Lung (tissue), 12 donors: ENCODE data around the gene CPZ. TPM values are rescaled to one million over a fixed set of nuclear protein-coding genes. Genes with fewer than 3 reads are reported as not detected.

Experiments used
- ATAC-seq: fragments of 200-7000 bp; cut with Tn5 transposase; one replicate; pipeline ENCODE4 v1.9.1; 2020; ENCODE audit warnings: moderate number of reproducible peaks; ENCODE audit not compliant: insufficient read depth, low FRiP score
- DNase-seq, 3 donors: peaks; one replicate each; pipeline ENCODE4 v3.0.0-alpha.2; 2013 to 2017
- H3K27ac ChIP-seq, 2 donors: one replicate each; pipeline ENCODE4 v1.5.1; 2013; ENCODE audit warnings: mild to moderate bottlenecking in 2 of 2, moderate library complexity in 2 of 2, control low read depth in 1 of 2, inconsistent platforms in 1 of 2, low read depth in 1 of 2, low read length in 1 of 2
- H3K27me3 ChIP-seq, 3 donors: one replicate each; pipeline ENCODE4 v1.5.1; 2013; ENCODE audit warnings: low read length in 2 of 3; ENCODE audit not compliant: control insufficient read depth in 3 of 3, insufficient read depth in 3 of 3
- H3K36me3 ChIP-seq, 4 donors: one replicate each; pipeline ENCODE4 v1.5.1; 2013; ENCODE audit warnings: low read length in 4 of 4, mild to moderate bottlenecking in 1 of 4, moderate library complexity in 1 of 4; ENCODE audit not compliant: control insufficient read depth in 4 of 4, insufficient read depth in 4 of 4
- H3K4me1 ChIP-seq, 5 donors: one replicate each; pipeline ENCODE4 v1.5.1; 2013; ENCODE audit warnings: low read length in 5 of 5, mild to moderate bottlenecking in 2 of 5, moderate library complexity in 1 of 5; ENCODE audit not compliant: control insufficient read depth in 5 of 5, insufficient read depth in 5 of 5
- H3K4me3 ChIP-seq: one replicate; pipeline ENCODE4 v1.5.1; 2013; ENCODE audit warnings: mild to moderate bottlenecking, control low read depth, moderate library complexity
- H3K9ac ChIP-seq, 2 donors: one replicate each; pipeline ENCODE4 v1.5.1; 2013; ENCODE audit warnings: low read length in 2 of 2, control low read depth in 1 of 2; ENCODE audit not compliant: insufficient read depth in 1 of 2
- H3K9me3 ChIP-seq, 4 donors: one replicate each; pipeline ENCODE4 v1.5.1; 2013; ENCODE audit warnings: low read length in 3 of 4, mild to moderate bottlenecking in 1 of 4, moderate library complexity in 1 of 4; ENCODE audit not compliant: control insufficient read depth in 4 of 4, insufficient read depth in 3 of 4
- CTCF ChIP-seq: IDR thresholded peaks from 2 replicates; pipeline ENCODE4 v1.5.1; 2012; ENCODE audit warnings: mild to moderate bottlenecking; ENCODE audit errors: control extremely low read depth, extremely low read depth
- WGBS, 2 donors: extraction: QIAGEN DNeasy Blood & Tissue Kit; methylation state at CpG; one replicate each; pipeline ENCODE4 v1.1.7; 2013; 5-methylcytosine and 5-hydroxymethylcytosine counted together
- polyA plus RNA-seq, 2 donors: library from polyadenylated mRNA; stranded (reverse); fragments of 200-250 nt; gene quantifications; one replicate each; pipeline ENCODE4 v1.2.1, GENCODE V29; 2013
- total RNA-seq, 2 donors: library from RNA; depleted of rRNA in 1 of 2; stranded (reverse); fragments of >200 nt in 1 of 2; gene quantifications; one replicate each; pipeline ENCODE4 v1.2.1, GENCODE V29; 2014 to 2021
- donor health status: control.
- donor health status: control.
- donor health status: Bipolar disorder and iron deficiency.
- donor health status: healthy.
- donor health status: DM: yes; HTN: yes; CAD: no.

CPZ gene
- total and polyA plus RNA-seq, 4 donors, result 1.4 to 5.5 (median 2.7) TPM

GRCh38 chr4:8579526-8580320, 12.8 kb upstream of the CPZ start:
- ATAC-seq (no peak), DNase-seq (no peak)
- 23 to 31% methylated on average over 11 to 12 of the region's 12 CpGs for WGBS, 2 donors
- no peak overlapping the region for H3K27ac ChIP-seq
- peaks cover 0 to 4% (median 0%) of the 10 kb centered on the region in 5 donors for H3K4me1 ChIP-seq
- no peak for TF ChIP-seq CTCF
- H3K9ac ChIP-seq, result no peak overlapping the region
- peaks cover 0 to 9% (median 0%) of the 10 kb centered on the region in 4 donors for H3K9me3 ChIP-seq
- H3K4me3 ChIP-seq, result no peak overlapping the region
- H3K27me3 ChIP-seq, result peaks cover 17 to 45% (median 21%) of the 10 kb centered on the region in 3 donors
- H3K36me3 ChIP-seq, result no peaks in the 10 kb centered on the region

GRCh38 chr4:8580321-8581093, 12.1 kb upstream of the CPZ start, which contains the start of gene GPR78:
Gene GPR78 (plus strand): TSS chr4:8580392. CDS start chr4:8580983, 591 bp downstream.
- Histone ChIP-seq H3K36me3 (no peaks in the 10 kb centered on the region), H3K27me3 (peaks cover 17 to 45% (median 21%) of the 10 kb centered on the region in 3 donors), H3K4me1 (peaks cover 0 to 4% (median 0%) of the 10 kb centered on the region in 5 donors), H3K4me3 (no peak within 1 kb of the TSS), H3K9me3 (peaks cover 0 to 9% (median 0%) of the 10 kb centered on the region in 4 donors), H3K27ac (no peak within 1 kb of the TSS), H3K9ac (no peak within 1 kb of the TSS)
- WGBS, 2 donors, result 4 to 7% methylated on average over 60 to 63 of the region's 63 CpGs
- DNase-seq, result peak; percentile 73 to 83 (median 82)
- TF ChIP-seq CTCF, result no peak
- peak; percentile 80 for ATAC-seq

GRCh38 chr4:8581094-8581861, 11.3 kb upstream of the CPZ start:
- H3K9me3 ChIP-seq, result peaks cover 0 to 9% (median 0%) of the 10 kb centered on the region in 4 donors
- no peak overlapping the region for H3K4me3 ChIP-seq
- DNase-seq (no peak), ATAC-seq (no peak)
- peaks cover 17 to 45% (median 21%) of the 10 kb centered on the region in 3 donors for H3K27me3 ChIP-seq
- H3K4me1 ChIP-seq, result peaks cover 0 to 8% (median 0%) of the 10 kb centered on the region in 5 donors
- WGBS, 2 donors, result 48 to 66% methylated on average over 66 of the region's 66 CpGs
- H3K36me3 ChIP-seq, result no peaks in the 10 kb centered on the region
- TF ChIP-seq CTCF, result no peak
- H3K9ac ChIP-seq, result no peak overlapping the region
- H3K27ac ChIP-seq, result no peak overlapping the region
